Measurements from ENCODE around the gene SLC6A3.
"Not testable (repeated sequence)": the region's sequence is repeated elsewhere in the genome, so short reads cannot be mapped to it uniquely, and the experiment has no call there.

The SLC6A3 gene

DNA sequence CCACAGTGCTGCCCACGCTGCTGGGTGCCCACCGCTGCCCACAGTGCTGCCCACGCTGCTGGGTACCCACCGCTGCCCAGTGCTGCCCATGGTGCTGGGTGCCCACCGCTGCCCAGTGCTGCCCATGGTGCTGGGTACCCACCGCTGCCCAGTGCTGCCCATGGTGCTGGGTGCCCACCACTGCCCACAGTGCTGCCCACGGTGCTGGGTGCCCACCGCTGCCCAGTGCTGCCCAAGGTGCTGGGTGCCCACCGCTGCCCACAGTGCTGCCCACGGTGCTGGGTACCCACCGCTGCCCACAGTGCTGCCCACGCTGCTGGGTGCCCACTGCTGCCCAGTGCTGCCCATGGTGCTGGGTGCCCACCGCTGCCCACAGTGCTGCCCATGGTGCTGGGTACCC is 22.7 kb downstream of the SLC6A3 start:
- not testable (repeated sequence) for DNase-seq (ENCODE audit: low read depth in 2 of 2)

DNA sequence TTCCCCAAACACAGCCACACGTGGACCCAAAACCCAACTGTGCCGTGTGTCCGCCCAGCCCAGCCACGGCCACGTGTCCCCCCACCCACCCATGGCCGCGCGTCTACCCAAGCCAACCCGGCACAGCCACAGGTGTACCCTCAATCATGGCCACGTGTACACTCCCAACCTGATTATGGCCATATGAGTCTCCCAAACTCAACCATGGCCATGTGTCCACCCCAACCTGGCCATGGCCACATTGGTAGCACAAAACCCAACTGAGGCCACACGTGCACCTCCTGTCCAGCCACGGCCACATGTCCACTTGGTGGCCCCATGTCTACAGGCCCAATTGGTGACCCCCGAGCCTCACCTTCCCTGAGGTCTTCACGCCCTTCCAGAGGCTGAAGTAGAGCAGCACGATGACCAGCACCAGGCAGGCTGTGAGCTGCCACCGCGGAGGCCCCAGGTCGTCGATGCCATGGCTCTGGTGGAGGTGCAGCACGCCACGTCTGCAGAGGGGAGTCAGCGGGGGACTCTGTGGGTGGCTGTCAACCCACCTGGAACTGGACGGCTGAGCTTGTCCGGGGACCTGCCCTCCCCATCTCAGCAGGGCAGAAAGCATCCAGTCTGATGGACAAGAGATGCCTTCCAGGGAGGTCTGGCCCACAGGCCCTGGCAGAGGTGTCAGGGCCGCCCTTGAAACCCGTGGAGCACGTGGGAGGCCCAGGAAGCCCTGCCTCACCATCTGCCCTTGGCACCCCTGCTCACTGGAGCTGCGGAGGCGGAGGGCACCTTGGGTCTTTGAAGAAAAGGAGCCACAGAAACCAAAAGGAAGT is 23.5 kb downstream of the SLC6A3 start:
- no peak for DNase-seq (ENCODE audit: low read depth in 2 of 2)

DNA sequence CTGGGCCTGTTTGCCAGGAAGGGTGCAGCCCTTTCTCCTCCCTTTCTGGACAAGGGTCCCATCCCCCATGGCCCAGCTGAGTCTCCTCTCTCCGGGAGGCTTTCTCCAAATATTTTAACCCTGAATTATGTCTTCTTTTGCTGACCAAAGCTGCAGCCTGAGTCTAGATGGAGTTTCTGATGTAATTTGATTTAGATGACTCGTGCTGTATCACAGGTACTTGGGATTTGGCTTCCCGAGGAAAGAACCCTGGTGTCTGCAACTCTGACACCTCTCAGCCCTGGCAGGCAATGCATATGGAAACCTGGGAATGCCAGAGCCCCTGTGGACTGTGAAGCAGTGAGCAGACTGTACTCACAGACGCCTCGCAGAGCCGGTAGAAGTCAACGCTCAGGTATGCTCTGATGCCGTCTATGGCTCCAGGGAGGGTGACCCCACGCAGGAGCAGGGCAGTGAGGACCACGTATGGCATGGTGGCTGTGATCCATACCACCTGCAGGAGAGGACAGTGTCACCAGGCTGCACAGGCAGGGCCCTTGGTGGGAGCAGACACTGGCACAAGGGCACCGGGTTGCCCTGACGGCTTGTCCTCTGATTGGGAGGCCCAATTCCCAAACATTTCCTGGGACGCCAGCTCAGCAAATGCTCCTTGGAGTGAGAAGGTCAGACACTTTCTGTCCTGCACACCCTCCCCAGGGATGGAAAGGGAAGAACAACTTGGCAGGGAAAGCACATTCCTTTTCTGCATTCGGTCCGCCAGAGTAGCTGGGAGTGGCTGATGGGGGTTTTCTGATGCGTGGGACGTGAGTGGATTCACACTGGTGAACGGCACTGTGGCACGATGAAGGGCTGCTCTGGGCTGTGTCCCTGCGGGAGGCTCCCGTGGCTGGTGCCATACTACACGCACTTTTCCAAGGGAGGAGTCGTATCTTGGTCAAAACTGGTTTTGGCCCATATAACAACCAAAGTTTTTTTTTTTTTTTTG is 24.7 kb downstream of the SLC6A3 start:
- DNase-seq (ENCODE audit: low read depth in 2 of 2), result no peak

DNA sequence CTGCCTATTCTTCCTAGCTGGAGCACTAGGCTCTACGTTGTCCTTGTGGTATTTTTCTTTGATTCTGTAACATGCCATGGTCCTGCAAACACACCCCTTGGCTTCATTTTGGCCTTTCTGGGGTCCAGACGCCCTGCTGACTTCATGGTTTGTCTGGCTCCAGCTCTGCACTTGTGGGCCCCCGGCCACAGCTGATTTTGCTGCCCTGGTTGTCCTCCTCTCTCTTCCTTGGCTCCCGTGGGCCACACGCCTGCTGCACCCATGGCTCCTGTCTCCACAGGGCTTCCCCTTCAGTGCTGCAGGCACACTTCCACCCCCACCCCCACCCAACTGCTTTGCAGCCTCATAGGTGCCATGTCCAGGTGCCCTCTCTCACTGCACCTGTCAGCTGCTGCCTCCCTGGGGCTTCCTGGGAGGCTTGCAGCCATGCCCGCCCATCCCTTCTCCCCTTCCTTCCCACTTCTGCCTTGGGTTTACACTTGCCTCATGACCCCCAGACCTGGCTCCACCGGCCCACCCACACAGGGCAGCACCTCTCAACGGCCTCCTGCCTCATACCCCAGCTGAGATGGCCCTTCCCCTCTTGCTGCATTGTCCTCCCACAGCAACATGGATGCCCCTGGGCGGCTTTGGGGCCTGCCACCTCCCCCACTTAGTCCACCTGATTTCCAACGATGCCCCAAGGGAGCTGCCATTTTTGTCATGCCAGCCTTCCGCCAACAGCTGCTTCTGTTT is 25.6 kb downstream of the SLC6A3 start:
- DNase-seq (ENCODE audit: low read depth in 2 of 2), result no peak

DNA sequence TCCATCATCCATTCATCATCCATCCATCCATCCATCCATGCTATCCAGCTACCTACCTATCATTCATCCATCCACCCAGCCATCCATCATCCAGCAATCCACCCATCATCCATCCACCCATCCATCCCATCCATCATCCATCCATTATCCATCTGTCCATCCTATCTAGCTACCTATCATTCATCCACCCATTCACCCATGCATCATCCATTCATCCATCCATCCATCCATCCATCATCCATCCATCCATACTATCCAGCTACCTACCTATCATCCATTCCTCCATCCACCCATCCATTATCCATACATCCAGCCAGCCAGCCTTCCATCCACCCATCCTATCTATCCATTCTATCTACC is 26.3 kb downstream of the SLC6A3 start:
- DNase-seq (ENCODE audit: low read depth in 2 of 2), result no peak

DNA sequence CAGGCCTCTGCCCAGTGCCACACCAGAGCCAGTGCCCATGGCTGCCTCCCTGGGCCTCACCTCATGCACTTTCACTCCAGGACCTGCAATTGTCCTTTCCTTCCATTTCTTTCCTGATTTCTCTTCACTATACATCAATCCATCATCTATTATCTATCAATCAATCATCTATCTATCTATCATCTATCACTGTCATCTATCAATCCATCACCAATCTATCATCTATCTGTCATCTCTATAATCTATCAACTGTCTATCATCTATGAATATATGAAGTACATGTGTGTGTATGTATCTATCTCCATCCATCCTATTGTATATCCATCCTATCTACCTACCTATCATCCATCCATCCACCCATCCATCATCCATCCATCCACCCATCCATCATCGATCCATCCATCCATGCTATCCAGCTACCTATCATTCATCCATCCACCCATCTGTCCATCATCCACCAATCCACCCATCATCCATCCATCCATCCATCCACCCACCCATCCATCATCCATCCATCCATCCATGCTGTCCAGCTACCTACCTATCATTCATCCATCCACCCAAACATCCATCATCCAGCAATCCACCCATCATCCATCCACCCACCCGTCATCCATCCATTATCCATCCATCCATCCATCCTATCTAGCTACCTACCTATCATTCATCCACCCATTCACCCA is 26.9 kb downstream of the SLC6A3 start:
- no peak for DNase-seq (ENCODE audit: low read depth in 2 of 2)

DNA sequence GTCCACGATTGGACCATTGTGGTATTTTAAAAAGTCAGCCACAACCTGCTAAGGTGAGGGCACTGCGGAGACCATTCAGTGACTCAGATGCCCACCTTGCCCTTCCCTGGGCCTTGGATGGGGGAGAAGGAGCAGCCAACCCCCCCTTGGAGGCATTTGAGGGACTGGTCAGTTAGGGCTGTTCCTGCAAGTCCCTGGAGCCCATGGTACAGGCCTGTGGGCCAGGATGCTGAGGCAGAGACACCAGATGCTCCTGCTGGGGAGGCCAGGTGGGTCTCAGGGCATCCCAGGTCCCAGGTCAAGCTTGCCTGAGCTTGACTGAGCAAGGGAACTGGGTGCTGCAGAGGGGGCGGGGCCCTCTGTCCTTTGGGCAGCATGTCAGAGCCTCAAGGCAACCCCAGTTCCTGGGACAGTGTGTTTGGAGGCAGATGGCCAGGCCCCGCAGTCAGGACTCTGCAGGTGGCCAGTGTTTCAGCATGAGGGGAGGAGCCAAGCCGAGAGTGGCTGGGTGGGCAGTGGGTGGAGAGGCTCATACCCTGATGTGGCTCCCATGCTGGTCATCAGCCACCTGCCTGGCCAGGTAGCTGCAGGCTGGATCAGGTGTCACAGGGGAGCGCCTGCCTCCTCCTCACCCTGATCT is 27.5 kb downstream of the SLC6A3 start:
- DNase-seq (ENCODE audit: low read depth in 2 of 2), result no peak

DNA sequence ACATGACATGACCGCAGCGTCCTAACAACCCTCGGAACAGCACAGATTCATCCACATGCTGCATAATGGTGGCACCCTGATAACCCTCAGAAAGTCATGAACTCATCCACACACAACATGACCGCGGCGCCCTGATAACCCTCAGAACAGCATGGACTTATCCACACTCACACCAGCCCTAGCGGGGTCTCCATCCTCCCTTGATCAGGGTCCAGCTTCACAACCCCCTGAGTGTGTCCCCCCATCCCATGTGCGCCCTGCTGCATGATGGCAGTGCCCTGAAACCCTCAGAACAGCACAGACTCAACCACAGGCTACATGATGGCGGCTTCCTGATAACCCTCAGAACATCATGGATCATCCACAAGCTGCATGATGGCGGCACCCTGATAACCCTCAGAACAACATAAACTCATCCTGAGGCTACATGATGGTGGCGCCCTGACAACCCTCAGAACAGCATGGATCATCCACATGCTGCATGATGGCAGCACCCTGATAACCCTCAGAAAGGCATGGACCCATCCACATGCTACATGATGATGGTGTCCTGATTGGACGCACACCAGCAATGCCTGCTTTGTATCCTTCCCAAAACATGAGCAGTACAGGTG is 28.3 kb downstream of the SLC6A3 start:
- no peak for DNase-seq (ENCODE audit: low read depth in 2 of 2)

DNA sequence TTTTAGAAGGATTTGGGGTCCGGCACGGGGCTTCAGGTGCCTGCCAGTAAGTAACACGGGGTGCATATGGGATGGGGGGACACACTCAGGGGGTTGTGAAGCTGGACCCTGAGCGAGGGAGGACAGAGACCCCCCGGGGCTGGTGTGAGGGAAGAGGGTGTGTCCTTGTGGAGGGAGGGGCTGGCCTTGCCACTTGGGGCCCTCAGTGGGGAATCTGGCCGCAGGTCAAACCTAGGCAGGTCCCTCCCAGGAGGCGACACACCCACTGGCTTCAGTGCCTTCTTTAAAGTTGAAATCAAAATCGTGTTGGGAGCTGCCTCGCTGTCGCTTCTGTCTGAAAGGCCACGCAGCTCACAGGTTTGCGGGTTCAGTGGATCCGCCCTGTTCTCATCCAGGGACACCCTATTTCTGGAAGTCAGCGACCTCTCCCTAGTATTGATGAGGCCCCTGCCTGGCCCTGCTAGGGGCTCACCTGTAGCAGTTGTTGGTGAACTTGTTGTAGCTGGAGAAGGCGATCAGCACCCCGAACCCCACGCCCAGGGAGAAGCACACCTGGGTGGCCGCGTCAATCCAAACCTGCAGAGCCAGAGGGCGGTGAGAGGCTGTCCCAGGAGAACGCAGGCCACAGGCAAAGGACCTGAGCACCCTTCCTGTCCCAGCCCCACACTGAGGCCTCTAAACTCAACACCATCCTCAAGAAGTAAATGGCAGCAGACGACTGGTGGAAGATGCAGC is 29.4 kb downstream of the SLC6A3 start:
- no peak for DNase-seq (ENCODE audit: low read depth in 2 of 2)

DNA sequence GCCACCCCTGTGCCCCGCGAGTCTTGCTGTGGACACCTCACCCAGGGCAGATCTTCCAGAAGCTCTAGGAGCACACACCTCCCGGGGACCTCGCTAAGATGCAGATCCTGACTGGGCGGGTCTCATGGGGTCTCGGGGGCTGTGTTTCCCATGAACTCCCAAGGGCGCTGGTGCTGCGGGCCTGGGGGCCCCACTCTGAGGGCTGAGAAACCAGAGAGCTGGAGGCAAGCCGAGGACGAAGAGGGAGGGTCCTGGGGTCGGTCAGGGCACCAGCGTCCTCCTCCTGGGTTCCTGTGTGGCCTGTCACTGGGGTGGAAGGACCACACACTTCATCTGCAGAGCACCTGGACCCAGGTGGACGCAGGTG is 30.2 kb downstream of the SLC6A3 start:
- DNase-seq (ENCODE audit: low read depth in 2 of 2), result no peak

DNA sequence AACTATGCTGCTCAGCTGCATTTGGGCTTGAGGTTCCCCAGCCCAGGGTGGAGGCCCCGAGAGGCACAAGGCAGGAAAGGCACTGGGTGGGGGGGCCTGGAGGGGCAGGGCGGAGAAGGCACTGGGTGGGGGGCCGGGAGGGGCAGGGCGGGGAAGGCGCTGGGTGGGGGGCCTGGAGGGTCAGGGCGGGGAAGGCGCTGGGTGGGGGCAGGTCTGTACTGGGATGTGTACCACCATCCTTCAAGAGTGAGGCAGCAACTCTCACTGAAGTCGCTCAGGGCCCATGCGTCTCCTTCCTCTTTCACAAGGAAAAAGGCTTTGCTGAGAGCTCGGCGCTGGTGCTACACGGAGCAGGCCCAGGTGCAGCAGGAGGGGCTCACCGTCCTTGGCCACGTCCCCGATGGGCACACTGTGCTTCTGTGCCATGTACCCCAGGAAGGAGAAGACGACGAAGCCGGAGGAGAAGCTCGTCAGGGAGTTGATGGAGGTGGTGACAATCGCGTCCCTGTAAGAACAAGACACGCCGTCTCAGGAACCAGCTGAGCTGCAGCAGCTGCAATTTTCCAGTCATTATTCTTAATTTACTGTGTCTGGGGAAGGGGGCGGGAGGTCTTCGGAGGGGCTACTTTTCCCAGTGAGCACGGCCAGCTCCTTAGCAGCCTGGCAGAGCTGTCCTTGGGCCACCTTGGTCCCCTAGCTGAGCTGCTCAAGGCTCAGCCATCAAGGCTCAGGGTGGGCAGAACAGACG is 30.8 kb downstream of the SLC6A3 start:
- DNase-seq (ENCODE audit: low read depth in 2 of 2), result no peak

DNA sequence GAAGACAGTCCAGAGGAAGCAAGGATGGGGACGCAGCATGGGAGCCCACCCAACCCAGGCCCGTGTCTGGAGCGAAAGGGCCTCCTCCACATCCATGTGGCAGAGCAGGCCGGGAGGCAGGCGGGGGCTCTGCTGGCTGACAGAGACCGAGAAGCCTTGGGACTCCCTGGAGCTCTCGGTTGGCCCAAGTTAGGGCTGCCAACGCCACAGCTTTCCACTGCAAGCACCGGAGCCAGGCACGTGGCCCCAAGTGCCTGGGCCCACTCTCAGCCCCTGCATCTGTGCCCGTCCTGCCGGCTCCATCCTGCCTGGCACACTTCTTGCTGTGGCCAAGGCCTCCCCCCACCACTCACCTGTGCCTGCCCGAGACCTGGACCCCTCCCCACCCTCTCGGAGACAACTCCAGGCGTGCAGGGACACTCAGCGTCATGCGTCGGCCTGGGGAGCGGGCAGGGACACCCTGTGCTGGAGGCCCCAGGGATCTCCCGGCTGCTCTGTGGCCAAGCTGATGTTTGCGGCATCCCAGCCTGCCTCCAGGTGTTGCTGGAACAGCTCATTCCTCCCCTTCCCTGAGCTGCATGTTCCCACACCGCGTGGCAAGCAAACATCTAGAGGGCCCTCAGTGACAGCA is 31.5 kb downstream of the SLC6A3 start:
- no peak for DNase-seq (ENCODE audit: low read depth in 2 of 2)

DNA sequence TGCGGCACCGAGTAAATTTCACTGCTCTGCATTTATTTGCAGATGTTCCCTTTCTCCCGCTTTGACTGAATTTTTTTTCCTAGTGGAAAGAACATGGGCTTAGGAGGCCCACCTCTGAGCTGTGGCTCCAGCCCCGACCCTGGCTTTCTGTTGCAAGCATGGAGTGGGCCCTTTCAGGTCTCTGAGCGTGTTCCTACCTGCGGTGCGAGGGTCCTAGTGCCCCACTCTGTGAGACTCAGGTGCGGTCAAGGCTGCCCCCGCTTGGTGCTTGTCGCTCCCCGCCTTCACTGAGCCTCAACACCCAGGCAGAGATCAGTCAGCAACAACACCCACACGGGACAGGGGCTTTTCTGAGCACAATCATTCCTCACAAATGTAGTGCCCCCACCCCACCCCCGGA is 32.0 kb downstream of the SLC6A3 start:
- DNase-seq (ENCODE audit: low read depth in 2 of 2), result no peak

DNA sequence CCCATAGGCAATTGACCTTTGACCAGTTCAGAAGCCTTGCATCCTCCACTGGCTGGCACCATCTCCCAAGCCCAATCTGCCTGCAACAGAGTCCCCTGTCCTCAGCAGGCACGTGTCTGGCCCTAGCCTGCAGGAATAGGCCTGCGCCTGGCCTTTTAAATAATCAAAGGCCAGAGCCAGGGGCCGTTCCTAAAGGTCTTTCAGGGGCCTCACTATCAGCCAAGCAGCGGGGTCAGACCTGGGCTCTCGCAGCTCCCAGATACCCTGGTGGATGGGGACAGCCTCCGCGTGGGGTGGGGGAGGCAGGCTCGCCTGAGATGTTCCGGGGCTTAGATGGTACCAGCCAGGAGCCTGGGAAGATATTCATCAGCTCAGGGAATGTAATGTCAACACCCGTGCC is 32.6 kb downstream of the SLC6A3 start:
- no peak for DNase-seq (ENCODE audit: low read depth in 2 of 2)

DNA sequence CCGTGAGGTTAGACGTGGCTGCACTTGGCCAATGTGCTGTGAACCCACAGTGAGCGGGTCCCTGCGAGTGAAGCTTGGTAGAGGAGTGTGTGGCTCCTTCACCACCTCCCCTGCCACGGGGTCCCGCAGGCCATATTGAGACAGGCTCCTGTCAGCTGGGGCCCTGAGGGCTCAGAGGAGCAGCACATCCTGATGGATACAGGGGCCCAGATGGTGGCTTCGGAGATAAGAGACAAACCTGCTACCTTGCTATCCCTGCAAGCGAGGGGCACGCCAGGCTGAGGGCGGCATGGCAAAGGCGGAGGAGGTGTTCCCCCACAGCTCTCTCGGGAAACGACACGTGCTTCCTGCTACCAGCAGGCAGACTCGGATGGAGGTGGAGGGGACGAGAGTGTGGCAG is 33.1 kb downstream of the SLC6A3 start:
- DNase-seq (ENCODE audit: low read depth in 2 of 2), result no peak

DNA sequence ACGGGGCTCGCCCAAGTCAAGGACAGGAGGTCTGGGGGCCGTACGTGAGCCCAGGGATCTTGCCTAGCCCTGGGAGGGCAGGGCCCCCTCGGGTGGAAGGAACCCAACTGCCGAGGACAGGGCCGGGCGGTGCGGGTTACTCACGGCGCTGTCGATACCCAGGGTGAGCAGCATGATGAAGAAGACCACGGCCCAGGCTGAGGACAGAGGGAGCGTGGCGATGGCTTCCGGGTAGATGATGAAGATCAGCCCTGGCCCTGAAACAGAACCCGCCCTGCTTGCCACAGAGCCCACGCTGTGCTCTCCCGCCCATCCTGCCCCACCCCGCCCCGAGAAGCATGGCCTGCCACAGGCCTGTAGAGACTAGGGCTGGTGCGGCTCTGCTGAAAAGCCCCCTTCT is 34.1 kb downstream of the SLC6A3 start:
- DNase-seq (ENCODE audit: low read depth in 2 of 2), result no peak

DNA sequence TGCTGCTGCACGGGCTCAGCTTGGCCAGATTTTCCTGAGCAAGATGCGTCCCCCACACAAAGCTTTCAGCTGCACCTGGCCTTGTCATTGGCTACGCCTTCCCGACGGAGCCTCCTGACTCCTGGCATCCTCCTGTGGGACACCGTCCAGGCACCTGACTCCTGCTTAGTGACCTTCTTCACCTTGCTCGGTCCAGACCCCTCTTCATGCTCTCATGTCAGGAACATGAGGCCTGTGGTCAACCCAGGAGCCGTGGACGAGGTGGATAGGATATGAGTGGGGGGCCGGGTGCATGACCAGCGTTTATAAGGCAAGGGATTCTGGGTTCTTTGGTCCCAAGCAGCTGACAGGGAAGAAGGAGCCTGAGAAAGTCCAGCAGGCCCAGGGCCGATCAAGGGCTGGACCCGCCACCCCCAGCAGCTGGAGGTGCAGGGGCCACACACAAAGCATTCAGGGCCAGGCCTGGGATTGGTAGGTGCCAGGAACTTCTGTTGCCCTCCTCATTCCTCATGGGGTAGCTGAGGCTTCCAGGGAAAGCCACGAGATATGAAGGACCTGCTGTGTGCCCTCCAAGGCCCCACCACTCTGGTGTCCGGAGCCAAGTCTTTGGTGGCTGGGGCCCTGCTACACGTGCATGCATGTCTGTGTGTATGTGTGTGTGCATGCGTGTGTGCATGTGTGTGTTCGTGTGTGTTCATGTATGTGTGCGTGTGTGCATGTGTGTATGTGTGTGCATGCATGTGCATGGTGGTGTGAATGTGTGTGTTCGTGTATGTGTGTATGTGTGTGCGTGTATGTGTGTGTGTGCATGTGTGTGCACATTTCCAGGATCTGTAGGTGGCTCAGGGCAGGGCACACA is 34.9 kb downstream of the SLC6A3 start:
- DNase-seq (ENCODE audit: low read depth in 2 of 2), result no peak
